GM10266 (cell line): ENCODE measurements around the gene GRIN3A.

Source experiments
- DNase-seq: peaks from one replicate; pipeline ENCODE4 v3.0.0; 2012; ENCODE audit errors: extremely low spot score
- TF ChIP-seq, protein P1 (sequence below): IDR thresholded peaks from 2 replicates; pipeline ENCODE4 v1.5.1; 2012; ENCODE audit warnings: mild to moderate bottlenecking, low read depth; ENCODE audit not compliant: control insufficient read depth, insufficient read depth; ENCODE audit errors: missing control alignments

GRIN3A gene

DNA sequence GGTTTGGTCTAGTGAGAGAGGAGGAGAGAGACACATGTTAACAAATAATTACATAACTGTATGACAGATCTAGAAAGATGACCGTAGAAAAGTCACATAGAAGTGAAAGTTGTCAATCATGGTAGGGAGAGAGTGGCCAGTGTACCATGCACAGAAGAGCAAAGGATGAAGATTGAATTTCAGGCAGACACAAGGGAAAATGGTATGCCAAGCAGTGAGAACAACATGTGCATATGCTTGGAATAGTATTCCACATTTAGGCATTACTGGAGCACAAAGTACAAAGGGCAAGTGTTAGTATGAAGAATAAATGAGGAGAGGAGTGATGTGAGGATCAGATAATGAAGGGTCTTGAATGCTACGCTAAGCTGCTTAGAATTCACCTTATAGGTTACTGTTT lies 20.3 kb downstream of the GRIN3A start:
- no peak for DNase-seq
- TF ChIP-seq, protein P1, sequence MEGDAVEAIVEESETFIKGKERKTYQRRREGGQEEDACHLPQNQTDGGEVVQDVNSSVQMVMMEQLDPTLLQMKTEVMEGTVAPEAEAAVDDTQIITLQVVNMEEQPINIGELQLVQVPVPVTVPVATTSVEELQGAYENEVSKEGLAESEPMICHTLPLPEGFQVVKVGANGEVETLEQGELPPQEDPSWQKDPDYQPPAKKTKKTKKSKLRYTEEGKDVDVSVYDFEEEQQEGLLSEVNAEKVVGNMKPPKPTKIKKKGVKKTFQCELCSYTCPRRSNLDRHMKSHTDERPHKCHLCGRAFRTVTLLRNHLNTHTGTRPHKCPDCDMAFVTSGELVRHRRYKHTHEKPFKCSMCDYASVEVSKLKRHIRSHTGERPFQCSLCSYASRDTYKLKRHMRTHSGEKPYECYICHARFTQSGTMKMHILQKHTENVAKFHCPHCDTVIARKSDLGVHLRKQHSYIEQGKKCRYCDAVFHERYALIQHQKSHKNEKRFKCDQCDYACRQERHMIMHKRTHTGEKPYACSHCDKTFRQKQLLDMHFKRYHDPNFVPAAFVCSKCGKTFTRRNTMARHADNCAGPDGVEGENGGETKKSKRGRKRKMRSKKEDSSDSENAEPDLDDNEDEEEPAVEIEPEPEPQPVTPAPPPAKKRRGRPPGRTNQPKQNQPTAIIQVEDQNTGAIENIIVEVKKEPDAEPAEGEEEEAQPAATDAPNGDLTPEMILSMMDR, result no peak

DNA sequence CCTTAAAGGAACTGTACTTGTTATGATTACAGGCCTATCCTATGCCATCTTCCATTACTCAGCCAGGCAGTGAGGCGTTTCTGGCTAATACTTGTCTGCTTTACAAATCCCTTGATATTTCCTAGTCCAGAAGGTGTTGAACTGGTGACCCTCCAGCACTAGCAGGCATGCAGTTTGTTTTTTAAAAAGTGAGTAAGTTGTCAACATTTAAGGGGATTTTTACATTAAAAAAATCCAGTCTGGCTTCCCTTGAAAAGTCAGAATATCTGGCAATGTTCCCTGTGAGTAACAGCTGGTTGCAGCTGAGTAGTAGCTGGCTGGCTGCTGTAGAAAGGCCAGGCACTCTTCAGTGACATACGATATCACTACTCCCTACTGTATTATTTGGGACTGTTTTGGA lies 21.8 kb downstream of the GRIN3A start:
- DNase-seq, result no peak
- TF ChIP-seq, protein P1, result no peak

DNA sequence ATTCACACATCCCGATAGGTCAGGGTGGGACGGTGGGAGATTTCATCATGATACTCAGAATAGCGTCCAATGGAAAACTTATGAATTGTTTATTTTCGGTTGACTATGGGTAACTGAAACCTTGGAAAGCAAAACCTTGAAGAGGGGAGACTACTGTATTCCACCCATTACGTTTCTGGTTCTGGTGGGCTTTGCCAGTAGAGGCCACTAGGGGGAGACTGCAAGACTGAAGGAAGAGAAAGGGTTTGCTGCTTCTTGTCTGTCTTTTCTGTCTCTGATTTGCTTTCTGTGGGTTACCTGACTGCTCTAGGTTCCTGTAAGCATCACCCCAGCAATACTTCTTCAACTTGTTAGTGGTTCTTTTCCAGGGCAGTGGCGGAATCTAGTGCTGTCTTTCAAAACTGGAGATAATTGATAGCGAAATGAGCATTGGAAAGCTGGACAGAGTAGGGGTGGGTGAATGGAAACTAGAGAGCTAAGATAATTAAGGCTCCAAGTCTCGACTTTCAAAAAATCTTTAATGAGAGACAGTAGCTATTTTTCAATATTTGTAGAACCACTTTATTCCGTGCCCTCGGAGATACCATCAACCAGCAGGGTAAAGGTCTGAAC lies 27.0 kb downstream of the GRIN3A start:
- peak; percentile 35 for DNase-seq
- TF ChIP-seq, protein P1, result peak; percentile 51

DNA sequence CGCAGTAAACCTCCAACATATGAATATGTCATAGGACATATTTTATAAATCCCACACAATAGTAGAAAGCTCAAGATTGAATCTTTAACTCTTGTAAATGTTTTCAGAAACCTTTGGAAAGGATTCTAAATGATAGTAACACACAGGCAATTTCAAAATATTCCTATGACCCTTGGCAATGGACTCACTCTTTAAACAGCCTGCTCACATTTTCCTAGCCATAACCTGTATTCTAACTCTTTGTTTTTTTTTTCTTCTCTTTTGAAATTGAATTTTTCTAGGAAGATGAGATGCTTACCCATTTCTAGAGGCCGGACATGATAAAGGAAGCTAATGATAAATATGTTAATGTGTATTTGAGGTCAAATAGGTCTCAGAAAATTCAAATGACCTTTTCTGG lies 29.6 kb downstream of the GRIN3A start:
- no peak for DNase-seq
- TF ChIP-seq, protein P1, result no peak

DNA sequence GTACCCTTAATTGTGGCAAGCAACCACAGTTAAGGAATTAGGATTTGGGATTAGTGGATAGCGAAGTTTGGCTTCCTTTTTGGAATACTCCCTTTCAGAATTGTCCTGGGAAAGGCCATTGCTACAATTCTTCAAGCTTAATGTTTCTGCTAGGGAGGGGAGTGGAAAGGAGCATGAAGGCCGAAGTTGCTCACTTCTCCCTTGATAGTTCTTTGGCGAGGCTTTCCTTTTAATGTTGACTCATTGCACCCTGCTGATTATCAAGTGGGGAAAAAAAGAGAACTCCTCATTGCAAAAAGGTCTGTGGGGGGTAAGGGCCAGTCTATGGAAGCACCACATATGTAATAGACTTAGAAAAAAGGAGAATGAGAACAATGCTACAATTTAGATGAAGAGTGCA lies 30.7 kb downstream of the GRIN3A start:
- DNase-seq, result no peak
- TF ChIP-seq, protein P1, result no peak

DNA sequence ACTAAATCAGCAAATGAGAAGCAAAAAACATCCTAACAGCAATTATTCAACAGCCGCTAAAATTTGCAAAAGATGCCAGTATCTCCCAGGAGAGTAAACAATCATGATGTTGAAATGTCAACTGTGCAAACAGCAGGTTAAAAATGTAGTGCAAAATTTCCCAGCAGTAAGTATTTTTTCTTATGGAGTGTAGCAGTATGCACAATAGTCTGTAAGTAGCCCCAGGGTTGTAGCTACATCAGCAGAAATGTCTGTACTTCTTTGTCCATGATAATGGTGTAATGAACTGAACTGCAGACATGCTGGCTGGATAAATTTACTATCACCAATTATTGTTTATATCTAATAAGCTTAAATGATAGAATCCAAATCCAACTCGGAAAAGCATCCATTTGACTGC lies 31.4 kb downstream of the GRIN3A start:
- no peak for DNase-seq

DNA sequence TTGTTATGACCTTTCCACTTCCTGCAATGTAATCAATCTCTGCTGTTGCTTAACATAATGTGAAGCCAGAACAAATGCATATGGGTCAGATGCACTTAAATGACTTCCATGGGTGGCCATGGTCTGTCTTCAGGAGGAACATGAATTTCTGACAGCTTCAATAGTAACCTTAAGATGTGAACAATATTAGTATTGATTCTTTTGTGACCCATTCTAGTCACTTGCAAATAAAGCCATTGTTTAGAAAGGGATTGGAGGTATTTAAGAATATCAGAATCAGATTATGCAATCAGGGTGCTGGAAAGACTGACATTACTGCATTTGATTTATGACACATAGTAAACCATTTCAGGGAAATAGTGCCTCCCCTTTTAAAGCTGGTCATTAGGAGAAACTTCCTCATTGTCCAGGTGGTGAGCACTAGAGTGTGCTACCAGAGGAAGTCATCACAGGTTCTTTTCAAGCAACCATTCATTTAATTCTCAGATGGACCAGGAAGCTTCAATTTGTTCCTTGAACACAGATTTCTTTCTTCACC lies 32.1 kb downstream of the GRIN3A start:
- TF ChIP-seq, protein P1, result no peak
- DNase-seq, result no peak

More for the DNA sequence above, 31.4 kb downstream of the GRIN3A start:
- TF ChIP-seq, protein P1, result no peak
